Fibroblast of lung (primary cell): ENCODE results near the gene DDX49. TPM values are rescaled to one million over a fixed set of nuclear protein-coding genes. Genes with fewer than 3 reads are reported as not detected.
"Not testable (repeated sequence)": the region's sequence is repeated elsewhere in the genome, so short reads cannot be mapped to it uniquely, and the experiment has no call there.

Experiments used
- DNase-seq, 2 donors: peaks; one replicate each; pipeline versions ENCODE4 v3.0.0 to v3.0.0-alpha.2; 2010; ENCODE audit warnings: low read depth in 2 of 2
- H2AFZ ChIP-seq: 2 replicates; pipeline ENCODE4 v1.5.1; 2012; ENCODE audit warnings: low read length, control low read depth, inconsistent platforms
- H3K27ac ChIP-seq: 2 replicates; pipeline ENCODE4 v1.5.1; 2011; ENCODE audit warnings: low read length, control low read depth; ENCODE audit not compliant: insufficient read depth
- H3K27me3 ChIP-seq: 2 replicates; pipeline ENCODE4 v1.5.1; 2011; ENCODE audit warnings: mild to moderate bottlenecking, low read length; ENCODE audit not compliant: control insufficient read depth, insufficient read depth
- H3K36me3 ChIP-seq: 2 replicates; pipeline ENCODE4 v1.5.1; 2011; ENCODE audit warnings: low read length; ENCODE audit not compliant: control insufficient read depth, insufficient read depth
- H3K4me1 ChIP-seq: 2 replicates; pipeline ENCODE4 v1.5.1; 2011; ENCODE audit warnings: low read length; ENCODE audit not compliant: control insufficient read depth, insufficient read depth; ENCODE audit errors: extremely low read depth
- H3K4me2 ChIP-seq: 2 replicates; pipeline ENCODE4 v1.5.1; 2011; ENCODE audit warnings: low read length, control low read depth; ENCODE audit not compliant: insufficient read depth; ENCODE audit errors: extremely low read depth
- H3K4me3 ChIP-seq, 4 experiments: fragments of 200-600 bp in 1 of 4; sonication (generic) in 1 of 4; replicated peaks in 1 of 4; 2 replicates each; pipeline ENCODE4 v1.5.1; 2011 to 2016; ENCODE audit warnings: low read length in 4 of 4, low read depth in 3 of 4, mild to moderate bottlenecking in 3 of 4, control low read depth in 2 of 4, inconsistent platforms in 1 of 4, mixed read lengths in 1 of 4; ENCODE audit not compliant: insufficient read depth in 1 of 4; ENCODE audit errors: control extremely low read depth in 1 of 4
- H3K79me2 ChIP-seq: 2 replicates; pipeline ENCODE4 v1.5.1; 2012; ENCODE audit warnings: mild to moderate bottlenecking, low read length, inconsistent platforms; ENCODE audit not compliant: control insufficient read depth, insufficient read depth
- H3K9ac ChIP-seq: 2 replicates; pipeline ENCODE4 v1.5.1; 2011; ENCODE audit warnings: mild to moderate bottlenecking, low read length, control low read depth; ENCODE audit not compliant: insufficient read depth
- H3K9me3 ChIP-seq: 2 replicates; pipeline ENCODE4 v1.5.1; 2012; ENCODE audit warnings: low read depth, low read length; ENCODE audit not compliant: control insufficient read depth, insufficient read depth
- H4K20me1 ChIP-seq: 2 replicates; pipeline ENCODE4 v1.5.1; 2011; ENCODE audit warnings: low read length; ENCODE audit not compliant: control insufficient read depth, insufficient read depth; ENCODE audit errors: extremely low read depth
- EZH2 ChIP-seq: IDR thresholded peaks from 2 replicates; pipeline ENCODE4 v1.5.1; 2012; ENCODE audit warnings: low read length, control low read depth, mild to moderate bottlenecking; ENCODE audit errors: missing control alignments
- polyA plus RNA-seq, 2 donors: library from polyadenylated mRNA; depleted of rRNA in 1 of 2; stranded (reverse) in 1 of 2; unstranded in 1 of 2; fragments of >200 nt; gene quantifications; 2 replicates each; pipeline ENCODE4 v1.2.1, GENCODE V29; 2011 to 2012; ENCODE audit warnings: missing spikeins in 1 of 2
- total RNA-seq: library from RNA; depleted of rRNA; stranded (reverse); fragments of >200 nt; gene quantifications from 2 replicates; pipeline ENCODE4 v1.2.1, GENCODE V29; 2014
- TF ChIP-seq, protein P1 (sequence below), 2 donors: IDR thresholded peaks in 1 of 2; conservative IDR thresholded peaks in 1 of 2; 1 replicate in 1 of 2; 2 replicates in 1 of 2; pipeline ENCODE4 v1.5.1; 2011 to 2012; ENCODE audit warnings: low read length in 2 of 2, control low read depth in 1 of 2, inconsistent platforms in 1 of 2, low read depth in 1 of 2, mild to moderate bottlenecking in 1 of 2

Gene DDX49
- total and polyA plus RNA-seq, 2 donors (not counting 1 experiment from before 2014, with no cell fraction given): 25.3 to 56.3 TPM

DNA sequence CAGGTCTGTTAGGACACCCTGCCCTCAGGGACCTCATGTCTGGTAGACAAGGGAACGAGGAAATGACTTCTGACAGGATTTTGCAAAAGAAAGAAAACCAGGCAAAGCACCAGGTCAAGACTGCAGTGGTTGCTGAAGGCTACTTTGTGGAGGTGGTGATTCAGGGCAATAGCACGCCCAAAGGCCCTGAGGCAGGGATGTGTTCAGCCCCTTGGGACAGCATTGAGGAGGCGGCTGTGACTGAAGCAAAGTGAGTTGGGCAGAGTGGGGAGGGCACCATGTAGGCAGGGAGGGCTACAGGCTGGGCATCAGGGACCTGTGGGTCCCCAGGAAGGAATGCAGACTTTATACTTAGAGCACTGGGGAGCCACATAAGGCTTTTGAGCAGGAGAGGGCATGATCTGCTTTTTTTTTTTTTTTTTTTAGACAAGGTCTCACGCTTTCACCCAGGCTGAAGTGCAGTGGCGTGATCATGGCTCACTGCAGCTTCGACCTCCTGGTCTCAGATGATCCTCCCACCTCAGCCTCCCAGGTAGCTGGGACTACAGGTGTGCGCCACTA is 32.3 kb downstream of the DDX49 start:
- H3K79me2 ChIP-seq: no peaks in the 10 kb centered on the region
- no peak overlapping the region for H2AFZ ChIP-seq
- H3K4me2 ChIP-seq: no peak overlapping the region
- H3K4me1 ChIP-seq: no peaks in the 10 kb centered on the region
- H3K9me3 ChIP-seq: no peaks in the 10 kb centered on the region
- no peak for TF ChIP-seq EZH2
- TF ChIP-seq, protein P1, sequence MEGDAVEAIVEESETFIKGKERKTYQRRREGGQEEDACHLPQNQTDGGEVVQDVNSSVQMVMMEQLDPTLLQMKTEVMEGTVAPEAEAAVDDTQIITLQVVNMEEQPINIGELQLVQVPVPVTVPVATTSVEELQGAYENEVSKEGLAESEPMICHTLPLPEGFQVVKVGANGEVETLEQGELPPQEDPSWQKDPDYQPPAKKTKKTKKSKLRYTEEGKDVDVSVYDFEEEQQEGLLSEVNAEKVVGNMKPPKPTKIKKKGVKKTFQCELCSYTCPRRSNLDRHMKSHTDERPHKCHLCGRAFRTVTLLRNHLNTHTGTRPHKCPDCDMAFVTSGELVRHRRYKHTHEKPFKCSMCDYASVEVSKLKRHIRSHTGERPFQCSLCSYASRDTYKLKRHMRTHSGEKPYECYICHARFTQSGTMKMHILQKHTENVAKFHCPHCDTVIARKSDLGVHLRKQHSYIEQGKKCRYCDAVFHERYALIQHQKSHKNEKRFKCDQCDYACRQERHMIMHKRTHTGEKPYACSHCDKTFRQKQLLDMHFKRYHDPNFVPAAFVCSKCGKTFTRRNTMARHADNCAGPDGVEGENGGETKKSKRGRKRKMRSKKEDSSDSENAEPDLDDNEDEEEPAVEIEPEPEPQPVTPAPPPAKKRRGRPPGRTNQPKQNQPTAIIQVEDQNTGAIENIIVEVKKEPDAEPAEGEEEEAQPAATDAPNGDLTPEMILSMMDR (conservative IDR thresholded peaks at IDR 0.05 in 1 of 2, IDR thresholded peaks at IDR 0.05 in 1 of 2; ENCODE audit: low read depth in 1 of 2, low read length in 2 of 2): no peak
- H3K27me3 ChIP-seq: no peaks in the 10 kb centered on the region
- H3K9ac ChIP-seq: no peak overlapping the region
- no peak for DNase-seq
- H4K20me1 ChIP-seq: no peaks in the 10 kb centered on the region
- H3K36me3 ChIP-seq: peaks cover 1% of the 10 kb centered on the region
- H3K4me3 ChIP-seq: no peak overlapping the region
- no peak overlapping the region for H3K27ac ChIP-seq

GRCh38 chr19:18952364-18953003 is 33.0 kb downstream of the DDX49 start:
- not testable (repeated sequence) for H3K27ac ChIP-seq, H3K4me2 ChIP-seq, H3K4me1 ChIP-seq, H2AFZ ChIP-seq, H4K20me1 ChIP-seq, H3K27me3 ChIP-seq, H3K9me3 ChIP-seq, H3K79me2 ChIP-seq, H3K9ac ChIP-seq, H3K36me3 ChIP-seq, H3K4me3 ChIP-seq, DNase-seq

DNA sequence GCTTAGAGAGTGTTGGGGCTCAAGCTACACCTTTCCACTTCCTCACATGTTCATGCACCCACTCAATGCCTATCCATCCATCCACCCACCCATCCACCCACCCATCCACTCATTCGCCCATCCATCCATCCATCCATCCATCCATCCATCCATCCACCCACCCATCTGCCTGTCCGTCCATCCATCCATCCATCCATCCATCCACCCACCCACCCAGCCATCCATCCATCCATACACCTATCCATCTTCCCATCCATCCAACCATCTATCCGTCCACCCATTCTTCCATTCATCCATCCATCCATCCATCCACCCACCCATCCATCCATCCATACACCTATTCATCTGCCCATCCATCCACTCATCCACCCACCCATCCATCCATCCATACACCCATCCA is 34.6 kb downstream of the DDX49 start:
- Histone ChIP-seq H3K4me1 (no peaks in the 10 kb centered on the region), H4K20me1 (no peaks in the 10 kb centered on the region), H3K36me3 (no peaks in the 10 kb centered on the region), H3K27me3 (no peaks in the 10 kb centered on the region), H3K9ac (no peak overlapping the region), H3K9me3 (no peaks in the 10 kb centered on the region), H3K79me2 (no peaks in the 10 kb centered on the region), H3K27ac (no peak overlapping the region), H3K4me3 (no peak overlapping the region), H2AFZ (no peak overlapping the region), H3K4me2 (no peak overlapping the region)
- TF ChIP-seq, protein P1 (conservative IDR thresholded peaks at IDR 0.05 in 1 of 2, IDR thresholded peaks at IDR 0.05 in 1 of 2; ENCODE audit: low read depth in 1 of 2, low read length in 2 of 2): no peak
- TF ChIP-seq EZH2: no peak
- DNase-seq: no peak
